Measurements from ENCODE around the gene MS4A6E.

GRCh38 chr11:60378354-60378753, 51.3 kb downstream of the MS4A6E start, which contains the start of gene MS4A7:
- TF ChIP-seq, protein P1, sequence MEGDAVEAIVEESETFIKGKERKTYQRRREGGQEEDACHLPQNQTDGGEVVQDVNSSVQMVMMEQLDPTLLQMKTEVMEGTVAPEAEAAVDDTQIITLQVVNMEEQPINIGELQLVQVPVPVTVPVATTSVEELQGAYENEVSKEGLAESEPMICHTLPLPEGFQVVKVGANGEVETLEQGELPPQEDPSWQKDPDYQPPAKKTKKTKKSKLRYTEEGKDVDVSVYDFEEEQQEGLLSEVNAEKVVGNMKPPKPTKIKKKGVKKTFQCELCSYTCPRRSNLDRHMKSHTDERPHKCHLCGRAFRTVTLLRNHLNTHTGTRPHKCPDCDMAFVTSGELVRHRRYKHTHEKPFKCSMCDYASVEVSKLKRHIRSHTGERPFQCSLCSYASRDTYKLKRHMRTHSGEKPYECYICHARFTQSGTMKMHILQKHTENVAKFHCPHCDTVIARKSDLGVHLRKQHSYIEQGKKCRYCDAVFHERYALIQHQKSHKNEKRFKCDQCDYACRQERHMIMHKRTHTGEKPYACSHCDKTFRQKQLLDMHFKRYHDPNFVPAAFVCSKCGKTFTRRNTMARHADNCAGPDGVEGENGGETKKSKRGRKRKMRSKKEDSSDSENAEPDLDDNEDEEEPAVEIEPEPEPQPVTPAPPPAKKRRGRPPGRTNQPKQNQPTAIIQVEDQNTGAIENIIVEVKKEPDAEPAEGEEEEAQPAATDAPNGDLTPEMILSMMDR (IDR thresholded peaks at IDR 0.05), result no peak
- TF ChIP-seq TAF1 (IDR thresholded peaks at IDR 0.05; ENCODE audit: borderline replicate concordance, low read depth, low read length), result no peak
- no peak for TF ChIP-seq MEF2A (IDR thresholded peaks at IDR 0.05; ENCODE audit: borderline replicate concordance, low read depth)
- no peak for TF ChIP-seq POLR2AphosphoS5 (IDR thresholded peaks at IDR 0.05; ENCODE audit: low read depth, low read length)
- TF ChIP-seq EZH2phosphoT487 (IDR thresholded peaks at IDR 0.05; ENCODE audit: borderline replicate concordance, low read depth), result no peak
- no peak for TF ChIP-seq USF2 (IDR thresholded peaks at IDR 0.05; ENCODE audit: borderline replicate concordance, low read depth, low read length)
- TF ChIP-seq RCOR1 (IDR thresholded peaks at IDR 0.05; ENCODE audit: low read length), result no peak
- no peak for TF ChIP-seq CHD2 (IDR thresholded peaks at IDR 0.05; ENCODE audit: low read length, partially characterized antibody)
- TF ChIP-seq RFX5 (IDR thresholded peaks at IDR 0.05; ENCODE audit: low read length), result no peak
- TF ChIP-seq RAD21 (IDR thresholded peaks at IDR 0.05; ENCODE audit: low read length), result no peak
